ENCODE measurements around the gene SLC35F1.

DNA sequence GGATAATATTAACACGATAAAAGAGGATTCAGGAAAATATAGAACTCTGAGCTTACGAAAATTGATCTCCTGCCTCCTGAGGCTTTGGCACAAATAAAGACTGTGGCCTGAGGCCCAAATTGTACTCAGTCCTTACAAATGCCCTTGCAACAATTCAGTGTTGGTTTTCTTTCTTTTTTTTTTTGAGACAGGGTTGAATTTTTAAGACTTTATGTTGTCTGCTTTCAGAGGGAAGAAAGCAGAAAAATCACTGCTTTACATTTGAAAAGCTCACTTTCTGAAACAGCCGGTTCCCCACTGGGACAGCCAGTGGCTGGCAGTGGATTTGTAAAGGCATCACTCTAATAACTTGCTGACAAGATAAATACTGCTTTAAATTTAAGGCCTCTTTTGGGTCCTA, 290.5 kb downstream of the SLC35F1 start:
- TF ChIP-seq, protein P1, sequence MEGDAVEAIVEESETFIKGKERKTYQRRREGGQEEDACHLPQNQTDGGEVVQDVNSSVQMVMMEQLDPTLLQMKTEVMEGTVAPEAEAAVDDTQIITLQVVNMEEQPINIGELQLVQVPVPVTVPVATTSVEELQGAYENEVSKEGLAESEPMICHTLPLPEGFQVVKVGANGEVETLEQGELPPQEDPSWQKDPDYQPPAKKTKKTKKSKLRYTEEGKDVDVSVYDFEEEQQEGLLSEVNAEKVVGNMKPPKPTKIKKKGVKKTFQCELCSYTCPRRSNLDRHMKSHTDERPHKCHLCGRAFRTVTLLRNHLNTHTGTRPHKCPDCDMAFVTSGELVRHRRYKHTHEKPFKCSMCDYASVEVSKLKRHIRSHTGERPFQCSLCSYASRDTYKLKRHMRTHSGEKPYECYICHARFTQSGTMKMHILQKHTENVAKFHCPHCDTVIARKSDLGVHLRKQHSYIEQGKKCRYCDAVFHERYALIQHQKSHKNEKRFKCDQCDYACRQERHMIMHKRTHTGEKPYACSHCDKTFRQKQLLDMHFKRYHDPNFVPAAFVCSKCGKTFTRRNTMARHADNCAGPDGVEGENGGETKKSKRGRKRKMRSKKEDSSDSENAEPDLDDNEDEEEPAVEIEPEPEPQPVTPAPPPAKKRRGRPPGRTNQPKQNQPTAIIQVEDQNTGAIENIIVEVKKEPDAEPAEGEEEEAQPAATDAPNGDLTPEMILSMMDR (conservative IDR thresholded peaks at IDR 0.05) = no peak
- no peak for TF ChIP-seq EZH2 (IDR thresholded peaks at IDR 0.05; ENCODE audit: low read depth)

Measured in PC-9 (cell line).